ENCODE measurements around the gene RAB2B. TPM values are rescaled to one million over a fixed set of nuclear protein-coding genes. Genes with fewer than 3 reads are reported as not detected.

Gene RAB2B
- total and polyA plus RNA-seq, 2 experiments from 2014 or later: 17.8 to 29.7 TPM

DNA sequence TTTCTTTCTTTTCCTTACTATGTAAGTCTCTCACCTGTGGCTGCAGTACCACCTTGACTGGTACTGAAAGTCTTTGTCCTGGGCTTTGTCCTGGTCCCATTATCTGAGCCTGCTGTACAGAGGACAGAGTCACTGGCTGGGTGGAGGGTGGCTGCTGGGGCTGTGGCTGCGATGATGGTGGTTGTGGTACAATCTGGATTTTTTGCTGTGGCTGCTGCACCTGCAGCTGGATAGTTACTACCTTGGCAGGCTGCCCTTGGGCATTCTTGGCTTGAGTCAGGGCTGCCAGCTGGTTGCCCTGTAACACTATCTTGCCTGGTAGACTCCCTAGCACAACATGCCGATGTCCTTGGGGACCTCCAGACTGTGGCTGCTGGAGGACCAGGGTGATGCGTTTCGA lies 47.8 kb downstream of the RAB2B start:
- no peak overlapping the region for H3K4me3 ChIP-seq
- H3K4me1 ChIP-seq (ENCODE audit: low read depth): no peaks in the 10 kb centered on the region
- H3K36me3 ChIP-seq: peaks cover 69% of the 10 kb centered on the region
- no peaks in the 10 kb centered on the region for H3K9me3 ChIP-seq (ENCODE audit: low read depth)
- no peak for DNase-seq (ENCODE audit: low read depth in 1 of 2, low spot score in 1 of 2)
- no peak overlapping the region for H3K27ac ChIP-seq
- TF ChIP-seq, protein P1, sequence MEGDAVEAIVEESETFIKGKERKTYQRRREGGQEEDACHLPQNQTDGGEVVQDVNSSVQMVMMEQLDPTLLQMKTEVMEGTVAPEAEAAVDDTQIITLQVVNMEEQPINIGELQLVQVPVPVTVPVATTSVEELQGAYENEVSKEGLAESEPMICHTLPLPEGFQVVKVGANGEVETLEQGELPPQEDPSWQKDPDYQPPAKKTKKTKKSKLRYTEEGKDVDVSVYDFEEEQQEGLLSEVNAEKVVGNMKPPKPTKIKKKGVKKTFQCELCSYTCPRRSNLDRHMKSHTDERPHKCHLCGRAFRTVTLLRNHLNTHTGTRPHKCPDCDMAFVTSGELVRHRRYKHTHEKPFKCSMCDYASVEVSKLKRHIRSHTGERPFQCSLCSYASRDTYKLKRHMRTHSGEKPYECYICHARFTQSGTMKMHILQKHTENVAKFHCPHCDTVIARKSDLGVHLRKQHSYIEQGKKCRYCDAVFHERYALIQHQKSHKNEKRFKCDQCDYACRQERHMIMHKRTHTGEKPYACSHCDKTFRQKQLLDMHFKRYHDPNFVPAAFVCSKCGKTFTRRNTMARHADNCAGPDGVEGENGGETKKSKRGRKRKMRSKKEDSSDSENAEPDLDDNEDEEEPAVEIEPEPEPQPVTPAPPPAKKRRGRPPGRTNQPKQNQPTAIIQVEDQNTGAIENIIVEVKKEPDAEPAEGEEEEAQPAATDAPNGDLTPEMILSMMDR (IDR thresholded peaks at IDR 0.05; ENCODE audit: low read depth, low read length): no peak
- H3K27me3 ChIP-seq: no peaks in the 10 kb centered on the region

DNA sequence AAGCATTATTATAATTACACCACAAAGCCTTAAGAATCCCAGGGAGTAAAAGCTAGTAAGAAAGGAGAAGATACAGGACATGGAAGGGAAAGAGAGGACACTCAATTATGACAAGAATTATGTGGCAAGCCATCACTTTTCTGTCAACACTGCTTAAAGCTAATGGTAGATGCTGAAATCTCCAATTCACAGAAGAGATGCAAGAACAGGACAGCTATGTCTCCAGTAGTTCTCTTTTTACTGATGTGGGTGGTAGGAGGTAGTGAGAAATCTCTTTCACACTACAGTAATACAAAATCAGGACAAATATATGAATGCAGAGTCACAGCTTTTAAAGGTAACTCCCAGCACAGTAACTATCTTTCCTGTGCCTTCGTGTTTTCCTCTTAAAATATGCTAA lies 50.1 kb downstream of the RAB2B start:
- no peak overlapping the region for H3K27ac ChIP-seq
- no peak overlapping the region for H3K4me3 ChIP-seq
- H3K27me3 ChIP-seq: no peaks in the 10 kb centered on the region
- H3K36me3 ChIP-seq: peaks cover 83% of the 10 kb centered on the region
- TF ChIP-seq, protein P1 (IDR thresholded peaks at IDR 0.05; ENCODE audit: low read depth, low read length): no peak
- no peak for DNase-seq (ENCODE audit: low read depth in 1 of 2, low spot score in 1 of 2)
- H3K9me3 ChIP-seq (ENCODE audit: low read depth): no peaks in the 10 kb centered on the region
- no peaks in the 10 kb centered on the region for H3K4me1 ChIP-seq (ENCODE audit: low read depth)

DNA sequence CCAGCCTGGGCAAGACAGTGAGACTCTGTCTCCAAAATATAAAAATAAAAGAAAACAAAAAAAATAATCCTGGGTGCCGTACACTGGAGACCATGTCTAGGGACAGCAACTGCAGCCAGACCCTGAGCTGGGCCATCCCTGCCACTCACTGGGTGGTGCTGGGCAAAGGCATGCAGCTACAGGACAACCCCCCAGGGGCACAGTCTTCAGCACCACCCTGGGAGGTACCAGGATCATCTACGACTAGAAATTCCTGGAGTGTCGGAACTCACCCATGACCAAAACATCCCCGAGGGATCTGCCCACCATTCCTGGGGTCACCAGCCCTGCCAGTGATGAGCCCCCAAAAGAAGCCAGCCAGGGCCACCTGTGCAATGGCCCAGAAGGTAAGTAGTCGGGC lies 57.2 kb downstream of the RAB2B start:
- Histone ChIP-seq H3K36me3 (peaks cover 70% of the 10 kb centered on the region), H3K4me3 (no peak overlapping the region), H3K4me1 (ENCODE audit: low read depth) (no peaks in the 10 kb centered on the region), H3K27ac (no peak overlapping the region), H3K27me3 (no peaks in the 10 kb centered on the region), H3K9me3 (ENCODE audit: low read depth) (no peaks in the 10 kb centered on the region)
- no peak for DNase-seq (ENCODE audit: low read depth in 1 of 2, low spot score in 1 of 2)
- TF ChIP-seq, protein P1 (IDR thresholded peaks at IDR 0.05; ENCODE audit: low read depth, low read length): no peak

DNA sequence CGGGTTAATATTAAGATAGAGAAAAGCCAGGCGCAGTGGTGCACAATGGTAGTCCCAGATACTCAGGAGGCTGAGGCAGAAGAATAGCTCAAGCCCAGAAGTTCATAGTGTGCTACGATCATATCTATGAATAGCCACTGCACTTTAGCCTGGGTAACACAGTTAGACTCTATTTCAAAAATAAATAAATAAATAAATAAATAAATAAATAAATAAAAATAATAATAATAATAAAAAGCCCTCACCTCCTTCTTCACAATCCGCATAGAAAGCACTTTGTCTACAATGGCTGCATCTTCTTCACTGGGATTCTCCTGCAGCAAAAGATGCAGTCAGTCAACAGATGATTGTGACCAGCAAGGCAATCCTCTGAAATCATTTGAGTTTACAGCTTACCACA lies 61.4 kb downstream of the RAB2B start:
- H3K36me3 ChIP-seq: peaks cover 77% of the 10 kb centered on the region
- H3K4me3 ChIP-seq: no peak overlapping the region
- TF ChIP-seq, protein P1 (IDR thresholded peaks at IDR 0.05; ENCODE audit: low read depth, low read length): no peak
- DNase-seq (ENCODE audit: low read depth in 1 of 2, low spot score in 1 of 2): no peak
- H3K27ac ChIP-seq: no peak overlapping the region
- H3K9me3 ChIP-seq (ENCODE audit: low read depth): no peaks in the 10 kb centered on the region
- H3K27me3 ChIP-seq: no peaks in the 10 kb centered on the region
- H3K4me1 ChIP-seq (ENCODE audit: low read depth): no peaks in the 10 kb centered on the region

DNA sequence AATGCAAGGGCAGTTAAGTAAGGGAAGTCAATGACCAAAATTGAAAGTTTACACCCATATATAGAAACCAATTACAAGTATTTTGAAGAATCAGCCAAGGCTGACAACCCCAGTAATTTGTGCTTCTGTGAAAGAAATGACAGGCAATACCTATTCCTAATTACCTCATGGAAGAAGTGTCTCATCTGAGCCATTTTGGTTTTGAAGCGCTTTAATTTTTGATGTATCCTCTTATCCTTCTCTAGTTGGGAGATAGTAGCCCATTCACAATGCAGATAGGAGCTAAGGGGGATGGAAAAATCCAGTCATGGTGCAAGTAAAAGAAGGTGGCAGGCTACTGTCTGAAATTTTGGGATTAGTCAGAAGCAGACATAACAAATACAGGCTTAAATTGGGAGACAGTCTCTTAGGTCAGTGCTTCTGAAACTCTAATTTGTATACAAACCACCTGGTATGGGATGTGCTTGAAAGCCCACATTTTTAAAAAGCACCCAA lies 62.6 kb downstream of the RAB2B start:
- no peaks in the 10 kb centered on the region for H3K27me3 ChIP-seq
- DNase-seq (ENCODE audit: low read depth in 1 of 2, low spot score in 1 of 2): no peak
- TF ChIP-seq, protein P1 (IDR thresholded peaks at IDR 0.05; ENCODE audit: low read depth, low read length): no peak
- H3K4me1 ChIP-seq (ENCODE audit: low read depth): no peaks in the 10 kb centered on the region
- peaks cover 80% of the 10 kb centered on the region for H3K36me3 ChIP-seq
- H3K27ac ChIP-seq: no peak overlapping the region
- H3K9me3 ChIP-seq (ENCODE audit: low read depth): no peaks in the 10 kb centered on the region
- no peak overlapping the region for H3K4me3 ChIP-seq

Other genes with a start within 250 kb of the RAB2B start
- gene HNRNPC, start 207.5 kb downstream of the RAB2B start, total RNA-seq: 564 and 928 TPM in 2 replicates
- gene HNRNPC, start 207.5 kb downstream of the RAB2B start, polyA plus RNA-seq: 650 and 986 TPM in 2 replicates
- gene RPGRIP1, start 196.9 kb downstream of the RAB2B start, total RNA-seq: 0.14 TPM in 1 of 2 replicates, not detected in the other
- 0.31 TPM in 1 of 2 replicates, not detected in the other for gene RPGRIP1, start 196.9 kb downstream of the RAB2B start, polyA plus RNA-seq
- 42.5 and 61.2 TPM in 2 replicates for gene SUPT16H, start 92.9 kb downstream of the RAB2B start, total RNA-seq
- 61.7 and 86.0 TPM in 2 replicates for gene SUPT16H, start 92.9 kb downstream of the RAB2B start, polyA plus RNA-seq
- 59.2 and 71.4 TPM in 2 replicates for gene CHD8, start 20.8 kb downstream of the RAB2B start, total RNA-seq
- gene CHD8, start 20.8 kb downstream of the RAB2B start, polyA plus RNA-seq: 25.2 and 36.7 TPM in 2 replicates
- 34.3 and 37.8 TPM in 2 replicates for gene TOX4, start 236 bp upstream of the RAB2B start, total RNA-seq
- gene TOX4, start 236 bp upstream of the RAB2B start, polyA plus RNA-seq: 42.3 and 45.2 TPM in 2 replicates
- 57.9 and 69.2 TPM in 2 replicates for gene METTL3, start 34.4 kb upstream of the RAB2B start, total RNA-seq
- gene METTL3, start 34.4 kb upstream of the RAB2B start, polyA plus RNA-seq: 59.7 and 63.9 TPM in 2 replicates
- gene SALL2, start 49.4 kb upstream of the RAB2B start, total RNA-seq: 56.8 and 74.6 TPM in 2 replicates
- 32.5 and 39.8 TPM in 2 replicates for gene SALL2, start 49.4 kb upstream of the RAB2B start, polyA plus RNA-seq
- not detected in 2 replicates for gene OR10G3, start 103.1 kb upstream of the RAB2B start, total RNA-seq
- not detected in 2 replicates for gene OR10G3, start 103.1 kb upstream of the RAB2B start, polyA plus RNA-seq
- gene OR10G2, start 158.0 kb upstream of the RAB2B start, total RNA-seq: not detected in 2 replicates
- gene OR10G2, start 158.0 kb upstream of the RAB2B start, polyA plus RNA-seq: not detected in 2 replicates
- gene OR4E2, start 176.9 kb upstream of the RAB2B start, total RNA-seq: not detected in 2 replicates
- gene OR4E2, start 176.9 kb upstream of the RAB2B start, polyA plus RNA-seq: not detected in 2 replicates
- not detected in 2 replicates for gene OR4E1, start 196.9 kb upstream of the RAB2B start, total RNA-seq
- not detected in 2 replicates for gene OR4E1, start 196.9 kb upstream of the RAB2B start, polyA plus RNA-seq